Activated T-cell treated with anti-CD3 and anti-CD28 coated beads for 1 hour (primary cell): ENCODE data around the gene GABRG3.
"Not testable (repeated sequence)": the region's sequence is repeated elsewhere in the genome, so short reads cannot be mapped to it uniquely, and the experiment has no call there.

Experiments
- DNase-seq: peaks from one replicate; pipeline ENCODE4 v3.0.0-alpha.2; 2020; ENCODE audit warnings: low read depth

GABRG3 gene

DNA sequence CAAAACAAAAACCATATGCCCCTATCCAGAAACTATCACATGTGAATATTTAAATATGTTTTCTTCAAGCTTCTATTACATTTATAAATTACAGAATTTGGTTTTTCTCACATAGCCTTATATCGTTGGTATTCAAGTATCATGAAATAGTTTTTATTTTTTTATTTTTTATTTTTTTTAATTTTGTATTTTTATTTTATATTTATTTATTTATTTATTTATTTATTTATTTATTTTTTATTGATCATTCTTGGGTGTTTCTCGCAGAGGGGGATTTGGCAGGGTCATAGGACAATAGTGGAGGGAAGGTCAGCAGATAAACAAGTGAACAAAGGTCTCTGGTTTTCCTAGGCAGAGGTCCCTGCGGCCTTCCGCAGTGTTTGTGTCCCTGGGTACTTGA is 32.0 kb downstream of the GABRG3 start:
- DNase-seq, result not testable (repeated sequence)

DNA sequence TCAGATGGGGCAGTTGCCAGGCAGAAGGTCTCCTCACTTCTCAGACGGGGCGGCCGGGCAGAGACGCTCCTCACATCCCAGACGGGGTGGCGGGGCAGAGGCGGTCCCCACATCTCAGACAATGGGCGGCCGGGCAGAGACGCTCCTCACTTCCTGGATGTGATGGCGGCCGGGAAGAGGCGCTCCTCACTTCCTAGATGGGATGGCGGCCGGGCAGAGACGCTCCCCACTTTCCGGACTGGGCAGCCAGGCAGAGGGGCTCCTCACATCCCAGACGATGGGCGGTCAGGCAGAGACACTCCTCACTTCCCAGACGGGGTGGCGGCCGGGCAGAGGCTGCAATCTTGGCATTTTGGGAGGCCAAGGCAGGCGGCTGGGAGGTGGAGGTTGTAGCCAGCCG is 33.2 kb downstream of the GABRG3 start:
- not testable (repeated sequence) for DNase-seq

- DNase-seq, result no peak
Observed at GRCh38 chr15:27017168-27017809, 46.3 kb downstream of the GABRG3 start.

- DNase-seq, result no peak
Observed at GRCh38 chr15:27019687-27020086, 48.7 kb downstream of the GABRG3 start.

DNA sequence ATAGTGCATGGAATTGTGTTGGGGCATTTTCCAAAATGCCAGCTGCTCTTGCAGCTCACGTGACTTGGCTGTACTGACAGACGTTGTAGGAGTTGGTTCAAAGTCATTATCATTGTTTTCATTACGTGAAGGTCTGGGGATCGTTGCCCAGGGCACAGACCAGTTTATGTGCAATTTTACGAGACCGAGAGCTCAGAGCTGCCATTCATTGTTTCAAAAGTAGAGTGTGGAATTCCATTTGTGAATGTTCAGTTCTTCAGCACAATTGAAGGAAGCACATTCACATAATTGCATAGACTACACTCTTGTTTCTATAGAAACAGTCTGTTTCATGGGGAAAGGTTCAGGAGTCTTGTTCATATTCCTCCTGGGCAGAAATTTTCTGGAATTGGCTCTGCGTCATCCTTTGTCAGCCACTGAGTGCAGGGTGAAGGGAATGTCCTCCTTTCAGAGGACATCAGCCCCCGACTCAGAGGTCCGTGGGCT is 54.5 kb downstream of the GABRG3 start:
- DNase-seq, result no peak

DNA sequence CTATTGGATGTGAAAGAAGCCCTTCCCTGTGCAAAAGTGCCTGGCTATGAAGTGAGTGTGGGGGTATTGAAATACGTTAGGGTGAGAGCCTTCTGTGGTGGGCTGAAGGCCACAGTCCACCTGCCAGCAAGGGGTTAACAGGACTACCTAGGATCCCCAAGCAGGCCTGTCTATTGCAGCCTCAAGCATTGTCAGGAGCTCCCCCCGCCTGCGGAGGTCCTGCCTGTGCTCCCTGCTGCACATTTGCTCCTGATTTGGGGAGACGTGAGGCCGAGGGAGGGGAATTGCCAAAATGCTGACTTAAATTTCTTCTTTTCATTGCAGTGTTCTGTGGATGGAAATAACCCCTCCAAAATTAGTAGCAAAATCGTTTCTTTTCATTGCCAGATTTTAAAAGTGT is 56.2 kb downstream of the GABRG3 start:
- DNase-seq, result no peak

GRCh38 chr15:27028858-27029477 is 58.0 kb downstream of the GABRG3 start:
- no peak for DNase-seq

DNA sequence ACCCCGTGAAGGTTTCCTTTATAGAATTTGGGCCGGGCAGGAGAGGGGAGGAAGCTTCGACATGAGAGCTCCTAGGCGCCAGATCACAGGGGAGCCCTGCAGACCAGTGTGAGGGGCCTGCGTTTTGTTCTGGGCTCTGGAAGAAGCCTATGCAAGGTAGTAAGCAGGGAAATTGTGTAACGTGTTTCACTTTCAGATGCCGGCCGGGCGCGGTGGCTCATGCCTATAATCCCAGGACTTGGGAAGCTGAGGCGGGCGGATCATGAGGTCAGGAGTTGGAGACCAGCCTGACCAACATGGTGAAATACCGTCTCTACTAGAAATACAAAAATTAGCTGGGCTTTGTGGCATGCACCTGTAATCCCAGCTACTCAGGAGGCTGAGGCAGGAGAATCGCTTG is 65.2 kb downstream of the GABRG3 start:
- DNase-seq, result no peak

DNA sequence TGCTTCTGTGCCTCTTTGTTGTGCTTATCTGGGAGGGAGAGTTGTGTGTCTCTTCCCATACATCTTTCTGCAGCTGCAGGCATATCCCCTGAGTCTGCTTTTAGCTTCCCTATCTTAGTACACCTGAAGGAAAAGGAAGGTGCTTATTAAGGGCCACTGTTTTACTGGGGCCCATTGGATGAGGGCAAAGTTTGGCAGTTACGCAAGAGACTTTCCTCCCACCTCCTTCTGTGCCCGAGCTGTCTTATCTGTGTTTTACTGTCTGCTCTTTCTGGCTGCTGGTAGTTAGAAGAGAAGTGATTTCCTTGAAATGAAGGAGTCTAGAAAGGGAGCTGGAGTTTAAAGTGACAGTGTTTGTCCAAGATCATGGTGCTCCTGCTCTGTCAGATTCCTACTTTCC is 66.5 kb downstream of the GABRG3 start:
- DNase-seq, result no peak

GRCh38 chr15:27039152-27039551 is 68.2 kb downstream of the GABRG3 start:
- DNase-seq, result no peak

DNA sequence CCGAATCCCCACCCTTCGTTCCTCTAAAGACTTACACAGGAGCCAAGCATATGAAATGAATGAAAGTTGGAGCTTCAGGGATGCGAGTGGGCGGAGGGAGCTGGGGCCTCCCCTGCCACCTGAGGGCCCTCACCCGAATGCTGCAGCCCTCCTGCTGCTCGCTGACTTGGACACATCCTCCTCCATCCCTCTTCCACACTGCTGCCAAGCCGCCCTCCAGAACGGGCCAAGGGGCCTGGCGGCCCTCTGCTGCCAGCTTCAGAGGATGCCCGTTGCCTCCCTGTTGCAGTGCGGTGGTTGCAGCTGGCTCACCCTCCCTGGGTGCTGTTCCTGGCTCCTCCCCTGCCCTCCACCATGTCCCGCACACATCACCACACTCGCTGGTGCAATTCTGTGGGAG is 71.2 kb downstream of the GABRG3 start:
- no peak for DNase-seq

- DNase-seq, result no peak
Observed at GRCh38 chr15:27042646-27043045, 71.7 kb downstream of the GABRG3 start.

- DNase-seq, result no peak
Observed at GRCh38 chr15:27043770-27044169, 72.8 kb downstream of the GABRG3 start.

GRCh38 chr15:27045796-27046195 is 74.8 kb downstream of the GABRG3 start:
- DNase-seq, result no peak

GRCh38 chr15:27046880-27047279 is 75.9 kb downstream of the GABRG3 start:
- DNase-seq, result no peak

- DNase-seq, result no peak
Observed at GRCh38 chr15:27050163-27050562, 79.2 kb downstream of the GABRG3 start.

DNA sequence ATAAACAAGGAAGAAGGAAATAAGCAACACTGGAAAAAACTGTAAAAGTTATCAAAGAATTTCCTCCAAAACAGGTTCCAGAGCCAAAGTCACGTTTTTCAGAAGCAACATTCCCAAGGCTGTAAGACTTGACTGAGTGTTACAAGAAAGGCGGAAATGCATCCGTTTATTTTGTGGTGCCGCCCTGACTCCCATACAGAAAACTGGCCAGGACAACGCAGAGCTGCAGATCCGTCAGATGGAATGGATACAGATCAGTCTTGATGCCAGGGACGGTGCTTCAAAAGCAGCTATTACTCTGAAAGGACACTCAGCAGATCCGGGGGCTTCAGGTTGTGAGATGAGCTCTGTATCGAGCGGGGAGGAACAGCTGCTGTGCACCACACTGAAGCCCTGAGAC is 83.4 kb downstream of the GABRG3 start:
- DNase-seq, result no peak

DNA sequence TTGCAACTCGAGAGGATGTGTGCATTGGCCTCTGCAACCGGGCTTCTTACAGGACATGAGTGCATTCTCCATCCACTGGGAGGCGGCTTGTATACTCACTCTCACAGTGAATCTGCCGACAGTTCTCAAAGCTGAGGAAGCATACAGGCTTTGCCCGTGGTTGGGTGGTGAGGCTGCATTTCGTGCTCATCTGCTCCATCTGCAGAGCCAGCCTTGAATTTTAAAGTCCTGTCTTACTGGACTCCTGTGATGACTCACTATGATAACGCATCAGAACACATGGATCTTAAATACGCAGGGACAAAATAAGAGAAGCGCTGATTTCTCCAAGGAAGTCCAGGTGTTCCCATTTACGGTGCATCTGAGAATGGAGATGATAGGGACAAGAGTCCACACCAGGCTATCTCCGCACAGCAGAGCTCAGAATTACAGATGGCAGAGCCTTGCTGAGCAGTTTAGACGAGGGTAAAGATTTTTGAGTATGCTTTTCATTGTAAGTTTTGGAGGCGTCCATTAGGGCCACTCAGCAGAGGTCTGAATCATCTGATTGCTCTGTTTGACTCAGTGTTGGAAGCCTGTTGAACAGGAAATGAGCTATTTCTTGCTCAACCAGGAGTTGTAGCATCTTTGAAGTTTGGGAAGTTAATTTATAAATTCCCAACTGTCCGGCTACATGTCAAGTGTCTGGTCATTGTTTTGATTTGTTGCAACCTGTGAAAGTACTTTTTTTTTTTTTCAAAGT is 87.1 kb downstream of the GABRG3 start:
- DNase-seq, result no peak

GRCh38 chr15:27058939-27059338 is 88.0 kb downstream of the GABRG3 start:
- no peak for DNase-seq

GRCh38 chr15:27059610-27060202 is 88.7 kb downstream of the GABRG3 start:
- no peak for DNase-seq

- DNase-seq, result no peak
Observed at GRCh38 chr15:27061739-27062138, 90.8 kb downstream of the GABRG3 start.

GRCh38 chr15:27062951-27063350 is 92.0 kb downstream of the GABRG3 start:
- no peak for DNase-seq

GRCh38 chr15:27064080-27064479 is 93.1 kb downstream of the GABRG3 start:
- DNase-seq, result no peak
